Measurements from ENCODE around the gene RNF225.
"Not testable (repeated sequence)": the region's sequence is repeated elsewhere in the genome, so short reads cannot be mapped to it uniquely, and the experiment has no call there.

Gene RNF225

GRCh38 chr19:58409010-58409790 is 13.7 kb downstream of the RNF225 start:
- no peak for DNase-seq

- no peak for DNase-seq
Measured at GRCh38 chr19:58416604-58417003, 21.1 kb downstream of the RNF225 start.

- DNase-seq = no peak
Measured at GRCh38 chr19:58417071-58417470, 21.6 kb downstream of the RNF225 start.

GRCh38 chr19:58428617-58429016 is 33.2 kb downstream of the RNF225 start:
- no peak for DNase-seq

GRCh38 chr19:58429745-58430144 is 34.3 kb downstream of the RNF225 start:
- no peak for DNase-seq

- no peak for DNase-seq
Measured at GRCh38 chr19:58434217-58434616, 38.8 kb downstream of the RNF225 start.

- DNase-seq = peak; percentile 89
Measured at GRCh38 chr19:58439576-58440554, 44.4 kb downstream of the RNF225 start, which contains the start of gene ZNF132. Gene ZNF132 (minus strand): TSS chr19:58440153. CDS start chr19:58439821, 332 bp downstream.

GRCh38 chr19:58440556-58440955 is 45.1 kb downstream of the RNF225 start:
- DNase-seq = no peak

GRCh38 chr19:58442986-58443385 is 47.5 kb downstream of the RNF225 start:
- not testable (repeated sequence) for DNase-seq
